Mucosa of descending colon (tissue), 3 donors: ENCODE measurements around the gene KRI1. TPM values are rescaled to one million over a fixed set of nuclear protein-coding genes. Genes with fewer than 3 reads are reported as not detected.

ENCODE experiments used
- ATAC-seq: fragments of 200-7000 bp; cut with Tn5 transposase; one replicate; pipeline ENCODE4 v1.9.1; 2020; ENCODE audit warnings: mild to moderate bottlenecking, moderate library complexity
- DNase-seq, 3 donors: peaks; one replicate each; pipeline ENCODE4 v3.0.0-alpha.2; 2020
- H3K36me3 ChIP-seq: fragments of 200-600 bp; one replicate; pipeline ENCODE4 v1.8.0; 2021; ENCODE audit warnings: low read depth, mild to moderate bottlenecking
- H3K4me1 ChIP-seq: fragments of 200-600 bp; one replicate; pipeline ENCODE4 v1.8.0; 2021; ENCODE audit warnings: low read depth, mild to moderate bottlenecking
- H3K4me3 ChIP-seq: fragments of 200-600 bp; one replicate; pipeline ENCODE4 v1.8.0; 2021; ENCODE audit warnings: mild to moderate bottlenecking
- H3K9me3 ChIP-seq: fragments of 200-600 bp; one replicate; pipeline ENCODE4 v1.8.0; 2021; ENCODE audit warnings: mild to moderate bottlenecking
- CTCF ChIP-seq: fragments of 200-600 bp; IDR thresholded peaks from one replicate; pipeline ENCODE4 v1.8.0; 2022; ENCODE audit warnings: antibody characterized with exemption, mild to moderate bottlenecking
- intact Hi-C, 2 donors: fragments of 100-400 bp; cut with DNase I in 1 of 2; cut with micrococcal nuclease in 1 of 2; formaldehyde crosslinking; loops; one replicate each; pipeline versions ENCODE4 v1.11.0 to v1.11.1; 2022; cut with DNase I, micrococcal nuclease
- total RNA-seq, 3 donors: library from RNA; stranded (reverse); fragmentation: NEBNext Ultra II Directional in 2 of 3; extraction: Animal tissue kit (Norgen Biotek cat#: 25700) in 2 of 3; gene quantifications; one replicate each; pipeline versions ENCODE4 v1.2.1 to v1.2.4, GENCODE V29; 2021 to 2023
- donor health status: DM: no; HTN: no; CAD: no; lungs with moderate emphysema.
- donor health status: DM: no; HTN: no; CAD: no.
- donor health status: DM: no; HTN: yes; CAD: no.

KRI1 gene
- total RNA-seq, 3 donors from 2014 or later = 12.0 to 23.3 (median 17.0) TPM

GRCh38 chr19:10517361-10517759 is 48.5 kb downstream of the KRI1 start, which contains the start of gene S1PR5:
S1PR5 (minus strand) TSS chr19:10517447; CDS start chr19:10515011, 2,436 bp downstream.
- peaks cover 20% of the 10 kb centered on the region for H3K4me1 ChIP-seq
- ATAC-seq (peak; percentile 28), DNase-seq (no peak)
- H3K9me3 ChIP-seq = no peaks in the 10 kb centered on the region
- no peaks in the 10 kb centered on the region for H3K36me3 ChIP-seq
- no peak for TF ChIP-seq CTCF
- no peak within 1 kb of the TSS for H3K4me3 ChIP-seq
- intact Hi-C loops = no loop called here

DNA sequence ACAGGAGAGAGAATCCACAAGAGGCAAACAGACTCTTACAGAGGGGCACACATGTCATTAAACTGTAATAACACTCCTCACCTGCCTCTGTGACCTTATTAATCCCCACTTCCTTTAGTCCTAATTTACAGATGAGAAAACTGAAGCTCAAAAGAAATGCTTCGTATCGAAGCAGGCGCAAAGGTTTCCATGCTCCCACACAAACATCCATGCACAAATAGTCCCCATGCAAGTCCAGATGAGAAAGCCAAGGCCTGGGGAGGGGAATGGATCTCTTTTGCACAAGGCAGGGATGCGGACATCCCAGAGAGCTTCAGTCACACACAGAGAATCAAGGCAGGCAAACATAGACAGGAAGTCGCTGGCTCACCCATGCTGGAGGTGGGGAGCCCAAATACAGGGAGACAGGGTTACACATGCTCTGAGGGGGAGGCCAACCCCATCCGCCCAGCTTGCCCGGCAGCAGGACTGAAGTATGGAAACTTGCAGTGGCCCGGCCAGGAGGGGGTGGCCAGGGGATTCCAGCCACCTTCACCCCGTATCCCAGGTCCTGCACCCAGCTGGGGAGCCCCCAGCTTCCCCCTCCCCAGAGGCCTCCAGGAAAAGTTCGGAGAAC is 49.0 kb downstream of the KRI1 start:
- no peaks in the 10 kb centered on the region for H3K36me3 ChIP-seq
- no peak for DNase-seq
- no peak for ATAC-seq
- intact Hi-C loops = no loop called here
- H3K4me3 ChIP-seq = no peak overlapping the region
- no peak for TF ChIP-seq CTCF
- H3K4me1 ChIP-seq = peaks cover 20% of the 10 kb centered on the region
- no peaks in the 10 kb centered on the region for H3K9me3 ChIP-seq

GRCh38 chr19:10516064-10516385 is 49.8 kb downstream of the KRI1 start:
- no peak for TF ChIP-seq CTCF
- no peak for ATAC-seq
- Histone ChIP-seq H3K36me3 (no peaks in the 10 kb centered on the region), H3K4me3 (no peak overlapping the region), H3K9me3 (no peaks in the 10 kb centered on the region), H3K4me1 (peaks cover 20% of the 10 kb centered on the region)
- no peak for DNase-seq
- intact Hi-C loops = no loop called here

- intact Hi-C loops = no loop called here
- Histone ChIP-seq H3K36me3 (no peaks in the 10 kb centered on the region), H3K4me1 (peaks cover 20% of the 10 kb centered on the region), H3K4me3 (no peak overlapping the region), H3K9me3 (no peaks in the 10 kb centered on the region)
- ATAC-seq (peak; percentile 47), DNase-seq (no peak)
- no peak for TF ChIP-seq CTCF
Measured at GRCh38 chr19:10514211-10515145, 51.3 kb downstream of the KRI1 start.

DNA sequence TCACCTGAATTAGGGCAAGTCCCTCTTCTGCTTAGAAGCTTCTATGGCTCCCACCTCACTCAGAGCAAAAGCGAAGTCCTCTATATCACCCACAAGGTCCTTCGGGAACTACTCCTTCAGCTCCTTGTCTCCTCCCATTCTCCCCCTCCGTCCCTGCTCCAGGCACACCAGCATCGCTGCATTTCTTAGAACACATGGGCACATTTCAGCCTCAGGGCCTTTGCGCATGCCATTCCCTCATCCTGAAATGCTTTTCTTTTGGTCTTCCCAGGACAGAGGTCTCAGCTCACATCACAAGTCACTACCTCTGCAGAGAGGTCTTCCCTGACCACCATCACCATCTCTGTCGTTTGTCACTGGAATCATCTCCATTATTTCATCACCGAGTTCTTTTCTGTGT is 52.6 kb downstream of the KRI1 start:
- intact Hi-C loops = no loop called here
- ATAC-seq = no peak
- H3K36me3 ChIP-seq = no peaks in the 10 kb centered on the region
- no peaks in the 10 kb centered on the region for H3K9me3 ChIP-seq
- DNase-seq = no peak
- no peak for TF ChIP-seq CTCF
- H3K4me3 ChIP-seq = no peak overlapping the region
- H3K4me1 ChIP-seq = peaks cover 13% of the 10 kb centered on the region
